Right ventricle myocardium inferior (tissue), 1 donor: ENCODE data around the gene FBXO9. TPM values are rescaled to one million over a fixed set of nuclear protein-coding genes. Genes with fewer than 3 reads are reported as not detected.
"Not testable (repeated sequence)": the region's sequence is repeated elsewhere in the genome, so short reads cannot be mapped to it uniquely, and the experiment has no call there.

Experiments
- ATAC-seq: fragments of 200-7000 bp; cut with Tn5 transposase; one replicate; pipeline ENCODE4 v1.9.1; 2020; ENCODE audit warnings: mild to moderate bottlenecking, moderate library complexity
- DNase-seq: peaks from one replicate; pipeline ENCODE4 v3.0.0; 2021; ENCODE audit errors: missing footprints
- intact Hi-C: fragments of 100-400 bp; cut with DNase I; formaldehyde crosslinking; loops from one replicate; pipeline ENCODE4 v1.11.0; 2022
- total RNA-seq: library from RNA; stranded (reverse); fragmentation: NEBNext Ultra II Directional; extraction: Animal tissue kit (Norgen Biotek cat#: 25700); gene quantifications from one replicate; pipeline ENCODE4 v1.2.1, GENCODE V29; 2021
- donor health status: DM: no; HTN: yes; CAD: no; lungs with severe emphysema.

FBXO9 gene
- total RNA-seq, 1 donor from 2014 or later = 54.7 TPM

- DNase-seq = no peak
- ATAC-seq = no peak
- intact Hi-C loops = loop anchor here (5.0 kb wide), 1 partner anchor 47 kb away; the partner anchor contains the start of gene GSTA4
These were observed 21.1 kb upstream of the FBXO9 start for GRCh38 chr6:53044071-53044470.

GRCh38 chr6:53044572-53044971, 20.6 kb upstream of the FBXO9 start:
- DNase-seq (no peak), ATAC-seq (no peak)
- intact Hi-C loops = loop anchor here (5.0 kb wide), 1 partner anchor 47 kb away; the partner anchor contains the start of gene GSTA4

- no peak for DNase-seq
- no peak for ATAC-seq
- intact Hi-C loops = no loop called here
These were observed 19.1 kb upstream of the FBXO9 start for GRCh38 chr6:53045891-53046673.

- DNase-seq (no peak), ATAC-seq (no peak)
- intact Hi-C loops = no loop called here
These were observed 16.6 kb upstream of the FBXO9 start for GRCh38 chr6:53048431-53049195.

- DNase-seq = no peak
- intact Hi-C loops = no loop called here
- ATAC-seq = no peak
These were observed 15.8 kb upstream of the FBXO9 start for GRCh38 chr6:53049415-53049814.

GRCh38 chr6:53052152-53052551, 13.1 kb upstream of the FBXO9 start:
- DNase-seq, ATAC-seq, intact Hi-C loops: not testable (repeated sequence)

- no peak for ATAC-seq
- DNase-seq = no peak
- intact Hi-C loops = no loop called here
These were observed 10.7 kb upstream of the FBXO9 start for GRCh38 chr6:53054532-53054931.

GRCh38 chr6:53055873-53056272, 9.3 kb upstream of the FBXO9 start:
- intact Hi-C loops = no loop called here
- no peak for DNase-seq
- ATAC-seq = no peak

- DNase-seq (no peak), ATAC-seq (no peak)
- intact Hi-C loops = no loop called here
These were observed 8.9 kb upstream of the FBXO9 start for GRCh38 chr6:53056273-53056672.

- no peak for DNase-seq
These were observed 6.6 kb upstream of the FBXO9 start for GRCh38 chr6:53058388-53059195.

GRCh38 chr6:53059648-53060589, 5.3 kb upstream of the FBXO9 start:
- ATAC-seq = no peak
- DNase-seq = no peak
- intact Hi-C loops = no loop called here

More at GRCh38 chr6:53058388-53059195, 6.6 kb upstream of the FBXO9 start:
- ATAC-seq = no peak
- intact Hi-C loops = no loop called here

- intact Hi-C loops = no loop called here
- ATAC-seq = no peak
- no peak for DNase-seq
These were observed 3.0 kb upstream of the FBXO9 start for GRCh38 chr6:53062169-53062539.

GRCh38 chr6:53064255-53064654, 949 bp upstream of the FBXO9 start:
- ATAC-seq, intact Hi-C loops, DNase-seq: not testable (repeated sequence)

GRCh38 chr6:53064726-53065265, 408 bp upstream of the FBXO9 start:
- DNase-seq (peak; percentile 98), ATAC-seq (peak; percentile 92)
- intact Hi-C loops = no loop called here

- DNase-seq (peak; percentile 76), ATAC-seq (no peak)
- intact Hi-C loops = no loop called here
These were observed 843 bp downstream of the FBXO9 start for GRCh38 chr6:53066077-53066417.

- intact Hi-C loops = no loop called here
- DNase-seq (no peak), ATAC-seq (no peak)
These were observed 1.9 kb downstream of the FBXO9 start for GRCh38 chr6:53066874-53067706.

GRCh38 chr6:53067849-53068361, 2.7 kb downstream of the FBXO9 start:
- intact Hi-C loops = no loop called here
- ATAC-seq (no peak), DNase-seq (no peak)
